Keratinocyte (primary cell): ENCODE data around the gene ACAA1. TPM values are rescaled to one million over a fixed set of nuclear protein-coding genes. Genes with fewer than 3 reads are reported as not detected.

Experiments used
- DNase-seq: peaks from one replicate; pipeline ENCODE4 v3.0.0-alpha.2; 2011; ENCODE audit warnings: low read depth, missing footprints, low spot score
- FAIRE-seq: peaks from 2 replicates; lab custom pipeline; 2011; peaks lifted over from hg19 to GRCh38; lab: Jason Lieb, UNC
- H2AFZ ChIP-seq: 2 replicates; pipeline ENCODE4 v1.6.0; 2012; ENCODE audit warnings: low read length, control low read depth, inconsistent platforms; ENCODE audit not compliant: control insufficient read depth
- H3K27ac ChIP-seq: 2 replicates; pipeline ENCODE4 v1.5.1; 2011; ENCODE audit warnings: low read length; ENCODE audit not compliant: control insufficient read depth, insufficient read depth
- H3K27me3 ChIP-seq: 3 replicates; pipeline ENCODE4 v1.6.0; 2011; ENCODE audit warnings: low read length; ENCODE audit not compliant: control insufficient read depth, insufficient read depth; ENCODE audit errors: extremely low read depth
- H3K36me3 ChIP-seq, 2 experiments: 2 replicates in 1 of 2; 3 replicates in 1 of 2; pipeline ENCODE4 v1.5.1; 2011; ENCODE audit warnings: low read length in 2 of 2, mild to moderate bottlenecking in 1 of 2; ENCODE audit not compliant: control insufficient read depth in 2 of 2, insufficient read depth in 2 of 2; ENCODE audit errors: extremely low read depth in 1 of 2
- H3K4me1 ChIP-seq: 3 replicates; pipeline ENCODE4 v1.5.1; 2011; ENCODE audit warnings: low read length; ENCODE audit not compliant: control insufficient read depth, insufficient read depth; ENCODE audit errors: extremely low read depth
- H3K4me2 ChIP-seq: 3 replicates; pipeline ENCODE4 v1.6.0; 2011; ENCODE audit warnings: low read depth, low read length; ENCODE audit not compliant: control insufficient read depth, insufficient read depth; ENCODE audit errors: extremely low read depth
- H3K4me3 ChIP-seq, 3 experiments: fragments of 200-600 bp in 1 of 3; sonication (generic) in 1 of 3; 2 replicates in 2 of 3; 3 replicates in 1 of 3; pipeline ENCODE4 v1.5.1; 2011 to 2016; ENCODE audit warnings: low read length in 3 of 3, mild to moderate bottlenecking in 3 of 3, control low read depth in 2 of 3, inconsistent platforms in 1 of 3, low read depth in 1 of 3, mixed read lengths in 1 of 3, mixed run types in 1 of 3, moderate library complexity in 1 of 3; ENCODE audit not compliant: control insufficient read depth in 2 of 3, insufficient read depth in 2 of 3; ENCODE audit errors: extremely low read depth in 1 of 3
- H3K79me2 ChIP-seq: 2 replicates; pipeline ENCODE4 v1.6.0; 2012; ENCODE audit warnings: low read length; ENCODE audit not compliant: control insufficient read depth, insufficient read depth
- H3K9ac ChIP-seq: 3 replicates; pipeline ENCODE4 v1.6.0; 2011; ENCODE audit warnings: low read length; ENCODE audit not compliant: control insufficient read depth, insufficient read depth; ENCODE audit errors: extremely low read depth
- H3K9me1 ChIP-seq: 3 replicates; pipeline ENCODE4 v1.6.0; 2011; ENCODE audit warnings: low read length; ENCODE audit not compliant: control insufficient read depth, insufficient read depth; ENCODE audit errors: extremely low read depth
- H3K9me3 ChIP-seq: 2 replicates; pipeline ENCODE4 v1.5.1; 2012; ENCODE audit warnings: low read depth, low read length; ENCODE audit not compliant: control insufficient read depth
- H4K20me1 ChIP-seq: 3 replicates; pipeline ENCODE4 v1.6.0; 2011; ENCODE audit warnings: low read length; ENCODE audit not compliant: control insufficient read depth, insufficient read depth; ENCODE audit errors: extremely low read depth
- EZH2 ChIP-seq: IDR thresholded peaks from one replicate; pipeline ENCODE4 v1.6.1; 2012; ENCODE audit warnings: inconsistent platforms, mild to moderate bottlenecking, low read length, moderate library complexity
- dilution Hi-C: fragments of 300-500 bp; cut with MboI; formaldehyde crosslinking; loops from one replicate; pipeline ENCODE4 v1.7.0; 2020; ENCODE audit warnings: low sequenced_read_pairs; ENCODE audit not compliant: extremely low pct_ligation_motif_present
- polyA plus RNA-seq, 5 experiments: library from polyadenylated mRNA; depleted of rRNA in 3 of 5; stranded (reverse) in 3 of 5; stranded (forward) in 1 of 5; unstranded in 1 of 5; fragments of >200 nt; gene quantifications; 1 replicate in 1 of 5; 2 replicates in 3 of 5; 3 replicates in 1 of 5; pipeline versions ENCODE4 v1.2.1 to v1.2.3, GENCODE V29; 2011 to 2012; ENCODE audit warnings: missing spikeins in 2 of 5, low read depth in 1 of 5, low replicate concordance in 1 of 5
- TF ChIP-seq, protein P1 (sequence below), 3 experiments: IDR thresholded peaks in 1 of 3; conservative IDR thresholded peaks in 1 of 3; optimal IDR thresholded peaks in 1 of 3; 2 replicates in 2 of 3; 3 replicates in 1 of 3; pipeline versions ENCODE3 to v1.5.1; 2011; ENCODE audit warnings: low read length in 3 of 3, mild to moderate bottlenecking in 3 of 3, moderate library complexity in 2 of 3, control low read depth in 1 of 3, inconsistent platforms in 1 of 3; ENCODE audit not compliant: insufficient read depth in 2 of 3; ENCODE audit errors: extremely low read depth in 1 of 3

ACAA1 gene
- polyA plus RNA-seq, 1 donor (not counting 4 experiments of a cell fraction or from before 2014, with no cell fraction given), result 85.3 TPM

GRCh38 chr3:38086496-38086895 is 50.4 kb downstream of the ACAA1 start:
- no peak overlapping the region for H3K27ac ChIP-seq
- dilution Hi-C loops, result no loop called here
- H3K4me1 ChIP-seq, result no peaks in the 10 kb centered on the region
- no peaks in the 10 kb centered on the region for H3K9me3 ChIP-seq
- H4K20me1 ChIP-seq, result no peaks in the 10 kb centered on the region
- no peak overlapping the region for H3K9ac ChIP-seq
- DNase-seq (no peak), FAIRE-seq (no peak)
- H2AFZ ChIP-seq, result no peak overlapping the region
- no peaks in the 10 kb centered on the region for H3K27me3 ChIP-seq
- no peaks in the 10 kb centered on the region for H3K79me2 ChIP-seq
- TF ChIP-seq, protein P1, sequence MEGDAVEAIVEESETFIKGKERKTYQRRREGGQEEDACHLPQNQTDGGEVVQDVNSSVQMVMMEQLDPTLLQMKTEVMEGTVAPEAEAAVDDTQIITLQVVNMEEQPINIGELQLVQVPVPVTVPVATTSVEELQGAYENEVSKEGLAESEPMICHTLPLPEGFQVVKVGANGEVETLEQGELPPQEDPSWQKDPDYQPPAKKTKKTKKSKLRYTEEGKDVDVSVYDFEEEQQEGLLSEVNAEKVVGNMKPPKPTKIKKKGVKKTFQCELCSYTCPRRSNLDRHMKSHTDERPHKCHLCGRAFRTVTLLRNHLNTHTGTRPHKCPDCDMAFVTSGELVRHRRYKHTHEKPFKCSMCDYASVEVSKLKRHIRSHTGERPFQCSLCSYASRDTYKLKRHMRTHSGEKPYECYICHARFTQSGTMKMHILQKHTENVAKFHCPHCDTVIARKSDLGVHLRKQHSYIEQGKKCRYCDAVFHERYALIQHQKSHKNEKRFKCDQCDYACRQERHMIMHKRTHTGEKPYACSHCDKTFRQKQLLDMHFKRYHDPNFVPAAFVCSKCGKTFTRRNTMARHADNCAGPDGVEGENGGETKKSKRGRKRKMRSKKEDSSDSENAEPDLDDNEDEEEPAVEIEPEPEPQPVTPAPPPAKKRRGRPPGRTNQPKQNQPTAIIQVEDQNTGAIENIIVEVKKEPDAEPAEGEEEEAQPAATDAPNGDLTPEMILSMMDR (optimal IDR thresholded peaks at IDR 0.05 in 1 of 3, IDR thresholded peaks at IDR 0.05 in 1 of 3, conservative IDR thresholded peaks at IDR 0.05 in 1 of 3; ENCODE audit: extremely low read depth in 1 of 3, insufficient read depth in 2 of 3, low read length in 3 of 3), result no peak
- no peak for TF ChIP-seq EZH2
- no peak overlapping the region for H3K4me2 ChIP-seq
- no peaks in the 10 kb centered on the region for H3K9me1 ChIP-seq
- no peaks in the 10 kb centered on the region for H3K36me3 ChIP-seq
- H3K4me3 ChIP-seq, result no peak overlapping the region

GRCh38 chr3:38085943-38086324 is 51.0 kb downstream of the ACAA1 start:
- FAIRE-seq, result no peak
- dilution Hi-C loops, result no loop called here

More at GRCh38 chr3:38085943-38086324, 51.0 kb downstream of the ACAA1 start:
- Histone ChIP-seq H3K9me1 (no peaks in the 10 kb centered on the region), H3K9ac (no peak overlapping the region), H3K4me1 (no peaks in the 10 kb centered on the region), H3K79me2 (no peaks in the 10 kb centered on the region), H3K36me3 (no peaks in the 10 kb centered on the region), H3K4me2 (no peak overlapping the region), H3K27me3 (no peaks in the 10 kb centered on the region), H4K20me1 (no peaks in the 10 kb centered on the region), H3K27ac (no peak overlapping the region), H2AFZ (no peak overlapping the region), H3K4me3 (no peak overlapping the region), H3K9me3 (no peaks in the 10 kb centered on the region)
- no peak for TF ChIP-seq EZH2
- TF ChIP-seq, protein P1 (optimal IDR thresholded peaks at IDR 0.05 in 1 of 3, IDR thresholded peaks at IDR 0.05 in 1 of 3, conservative IDR thresholded peaks at IDR 0.05 in 1 of 3; ENCODE audit: extremely low read depth in 1 of 3, insufficient read depth in 2 of 3, low read length in 3 of 3), result no peak
- no peak for DNase-seq
